GM06990 (cell line): ENCODE measurements around the gene CUBN.
A peak's percentile ranks its signal among the peaks of the same experiment; 100 is the strongest.

Source experiments
- DNase-seq: peaks from one replicate; pipeline ENCODE4 v3.0.0-alpha.2; 2011; ENCODE audit not compliant: insufficient read length; ENCODE audit errors: extremely low read depth
- H3K27me3 ChIP-seq: replicated peaks from 2 replicates; pipeline ENCODE4 v1.6.0; 2011; ENCODE audit warnings: low read length; ENCODE audit not compliant: control insufficient read depth, insufficient read depth
- H3K36me3 ChIP-seq: 2 replicates; pipeline ENCODE4 v1.5.1; 2011; ENCODE audit warnings: low read length; ENCODE audit not compliant: control insufficient read depth, insufficient read depth
- H3K4me3 ChIP-seq: replicated peaks from 2 replicates; pipeline ENCODE4 v1.5.1; 2011; ENCODE audit warnings: low read depth, mild to moderate bottlenecking, control low read depth, low read length
- TF ChIP-seq, protein P1 (sequence below): IDR thresholded peaks from 2 replicates; pipeline ENCODE4 v1.5.1; 2011; ENCODE audit warnings: low read length, control low read depth, mild to moderate bottlenecking, inconsistent platforms; ENCODE audit not compliant: insufficient read depth, poor library complexity, severe bottlenecking

CUBN gene

DNA sequence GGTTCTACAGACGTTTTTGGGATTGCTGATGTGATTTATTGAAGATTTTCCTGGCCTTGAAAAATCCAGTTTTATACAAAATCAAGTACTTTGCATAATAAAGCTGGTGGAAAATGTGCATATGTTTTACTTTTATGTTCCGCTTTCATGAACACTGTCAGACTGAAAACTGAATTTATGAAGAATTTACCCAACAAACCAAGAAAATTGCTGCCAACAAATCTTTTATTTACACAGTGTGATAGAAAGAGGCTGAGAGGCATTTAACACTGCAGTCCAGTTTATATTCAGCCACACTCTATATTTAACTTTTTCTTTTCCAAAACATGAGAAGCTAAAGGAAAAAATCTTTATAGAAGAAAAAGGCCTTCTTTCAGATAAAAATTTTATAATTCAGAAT, 277.0 kb downstream of the CUBN start:
- TF ChIP-seq, protein P1, sequence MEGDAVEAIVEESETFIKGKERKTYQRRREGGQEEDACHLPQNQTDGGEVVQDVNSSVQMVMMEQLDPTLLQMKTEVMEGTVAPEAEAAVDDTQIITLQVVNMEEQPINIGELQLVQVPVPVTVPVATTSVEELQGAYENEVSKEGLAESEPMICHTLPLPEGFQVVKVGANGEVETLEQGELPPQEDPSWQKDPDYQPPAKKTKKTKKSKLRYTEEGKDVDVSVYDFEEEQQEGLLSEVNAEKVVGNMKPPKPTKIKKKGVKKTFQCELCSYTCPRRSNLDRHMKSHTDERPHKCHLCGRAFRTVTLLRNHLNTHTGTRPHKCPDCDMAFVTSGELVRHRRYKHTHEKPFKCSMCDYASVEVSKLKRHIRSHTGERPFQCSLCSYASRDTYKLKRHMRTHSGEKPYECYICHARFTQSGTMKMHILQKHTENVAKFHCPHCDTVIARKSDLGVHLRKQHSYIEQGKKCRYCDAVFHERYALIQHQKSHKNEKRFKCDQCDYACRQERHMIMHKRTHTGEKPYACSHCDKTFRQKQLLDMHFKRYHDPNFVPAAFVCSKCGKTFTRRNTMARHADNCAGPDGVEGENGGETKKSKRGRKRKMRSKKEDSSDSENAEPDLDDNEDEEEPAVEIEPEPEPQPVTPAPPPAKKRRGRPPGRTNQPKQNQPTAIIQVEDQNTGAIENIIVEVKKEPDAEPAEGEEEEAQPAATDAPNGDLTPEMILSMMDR: no peak
- H3K36me3 ChIP-seq: no peaks in the 10 kb centered on the region
- no peaks in the 10 kb centered on the region; the same call in none of the 2 replicates for H3K27me3 ChIP-seq
- DNase-seq: no peak
- no peak overlapping the region for H3K4me3 ChIP-seq

DNA sequence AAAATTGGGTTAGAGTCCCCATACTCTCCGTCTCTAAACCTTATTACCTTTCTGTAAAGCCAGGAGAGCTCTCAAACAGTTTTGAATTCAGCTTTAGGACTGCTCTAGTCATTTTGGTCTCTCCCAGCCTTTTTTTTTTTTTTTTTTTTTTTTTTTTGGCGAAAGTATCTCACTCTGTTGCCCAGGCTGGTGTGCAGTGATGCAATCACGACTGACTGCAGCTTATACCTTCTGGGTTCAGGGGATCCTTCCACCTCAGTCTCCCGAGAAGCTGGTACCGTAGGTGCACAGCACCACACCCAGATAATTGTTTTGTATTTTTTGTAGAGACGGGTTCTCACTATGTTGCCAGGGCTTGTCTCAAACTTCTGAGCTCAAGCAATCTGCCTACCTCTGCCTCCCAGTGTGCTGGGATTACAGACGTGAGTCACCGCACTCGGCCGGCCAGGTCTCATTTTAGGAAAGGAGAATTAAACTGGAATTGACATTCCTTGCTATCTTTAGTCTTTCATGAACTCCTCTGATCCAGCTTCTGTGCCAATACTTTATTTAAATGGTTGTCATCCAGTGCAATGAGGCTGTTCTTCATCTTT, 281.0 kb downstream of the CUBN start:
- no peak overlapping the region for H3K4me3 ChIP-seq
- no peak for DNase-seq
- TF ChIP-seq, protein P1: no peak
- no peaks in the 10 kb centered on the region; the same call in 1 of the 2 replicates for H3K27me3 ChIP-seq
- no peaks in the 10 kb centered on the region for H3K36me3 ChIP-seq

DNA sequence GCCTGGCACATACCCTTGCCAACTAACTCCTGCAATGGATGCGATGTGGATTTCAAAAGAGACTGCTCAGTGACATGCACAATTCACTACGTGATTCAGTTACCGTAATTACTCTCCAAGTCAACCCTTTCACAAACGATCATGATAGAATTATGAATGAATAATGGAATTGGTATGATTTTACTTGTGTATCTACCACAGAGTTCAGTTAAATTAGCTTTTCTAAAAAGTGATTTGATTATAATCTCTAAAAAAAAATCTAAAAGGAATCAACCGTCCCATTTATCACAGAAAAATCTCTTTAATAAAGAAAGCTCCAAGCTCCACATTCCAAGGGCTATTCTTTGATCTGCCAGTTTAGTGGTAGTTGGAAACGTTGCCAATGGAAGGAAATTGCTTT, 282.0 kb downstream of the CUBN start:
- DNase-seq: no peak
- Histone ChIP-seq H3K36me3 (no peaks in the 10 kb centered on the region), H3K4me3 (no peak overlapping the region), H3K27me3 (no peaks in the 10 kb centered on the region; the same call in 1 of the 2 replicates)
- TF ChIP-seq, protein P1: no peak

DNA sequence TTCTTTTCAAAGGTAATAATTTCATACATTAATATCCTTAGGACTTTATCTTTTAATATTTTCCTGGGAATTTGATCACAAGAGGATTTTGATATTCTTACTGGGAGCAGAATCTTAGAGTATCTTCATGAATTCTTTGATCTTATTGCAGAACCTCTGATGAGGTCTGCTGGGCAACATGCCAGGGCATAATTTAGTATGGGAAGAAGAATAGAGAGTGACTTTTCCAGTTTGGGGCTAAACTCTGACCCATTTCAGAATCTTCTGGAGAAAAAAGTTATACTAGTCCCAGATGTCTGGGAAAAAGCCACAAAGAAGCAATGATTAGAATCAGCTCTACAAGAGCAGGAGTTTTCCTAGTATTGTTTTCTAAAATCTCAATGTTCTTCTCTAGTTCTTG, 284.4 kb downstream of the CUBN start:
- TF ChIP-seq, protein P1: no peak
- Histone ChIP-seq H3K4me3 (no peak overlapping the region), H3K27me3 (no peaks in the 10 kb centered on the region; the same call in 1 of the 2 replicates), H3K36me3 (no peaks in the 10 kb centered on the region)
- no peak for DNase-seq

DNA sequence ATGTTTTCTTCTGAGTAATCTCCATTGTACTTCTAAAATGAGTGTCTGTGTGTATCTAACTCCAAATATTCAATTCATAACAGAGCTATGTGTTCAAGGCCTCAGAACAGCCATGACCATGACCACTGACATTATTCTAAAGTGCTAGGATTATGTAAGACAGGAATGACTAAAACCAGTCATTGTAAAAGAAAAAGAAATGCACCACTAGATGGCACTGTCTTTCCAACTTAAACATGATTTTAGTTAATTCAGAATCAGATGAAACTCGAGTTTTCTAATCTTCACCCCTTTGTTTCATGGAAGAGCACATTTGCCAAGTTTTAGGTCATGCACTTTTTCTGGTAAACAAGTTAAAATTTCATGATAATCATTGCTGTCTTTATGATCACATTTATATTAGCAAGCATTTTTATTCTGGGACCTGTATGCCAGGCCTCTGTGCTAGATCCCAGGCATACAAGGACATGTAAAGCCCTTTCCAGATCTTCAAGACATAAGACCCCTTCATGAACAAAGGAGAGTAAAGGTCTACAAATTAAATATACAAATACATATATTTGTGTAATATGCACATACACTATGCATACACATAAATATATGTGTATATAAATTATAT, 286.2 kb downstream of the CUBN start:
- Histone ChIP-seq H3K36me3 (no peaks in the 10 kb centered on the region), H3K4me3 (no peak overlapping the region), H3K27me3 (no peaks in the 10 kb centered on the region)
- DNase-seq: peak; percentile 15
- TF ChIP-seq, protein P1: peak; percentile 30
